ENCODE measurements around the gene MRM3.
"Not testable (repeated sequence)": the region's sequence is repeated elsewhere in the genome, so short reads cannot be mapped to it uniquely, and the experiment has no call there.

- not testable (repeated sequence) for TF ChIP-seq CTCF (IDR thresholded peaks at IDR 0.05; ENCODE audit: poor library complexity, severe bottlenecking); SMC3 (conservative IDR thresholded peaks at IDR 0.05; ENCODE audit: poor library complexity); POLR2AphosphoS5 (IDR thresholded peaks at IDR 0.05); TAF1 (IDR thresholded peaks at IDR 0.05; ENCODE audit: low read depth); RAD21 (conservative IDR thresholded peaks at IDR 0.05); EP300 (conservative IDR thresholded peaks at IDR 0.05; ENCODE audit: poor library complexity, severe bottlenecking); REST (IDR thresholded peaks at IDR 0.05; ENCODE audit: borderline replicate concordance); EZH2 (IDR thresholded peaks at IDR 0.05; ENCODE audit: borderline replicate concordance, insufficient read depth, low read length, poor library complexity, severe bottlenecking)
Observed at GRCh38 chr17:755319-755961, 26.7 kb upstream of the MRM3 start.
